Ecto neural progenitor cell (in vitro differentiated cells): ENCODE data around the gene CALCA.
"Not testable (repeated sequence)": the region's sequence is repeated elsewhere in the genome, so short reads cannot be mapped to it uniquely, and the experiment has no call there.

Experiments
- DNase-seq: peaks from one replicate; pipeline ENCODE4 v3.0.0-alpha.2; 2018; ENCODE audit warnings: low spot score

The CALCA gene

GRCh38 chr11:14971865-14972580, at the start of gene CALCA:
CALCA (minus strand) TSS chr11:14972351; CDS start chr11:14971192, 1,159 bp downstream.
- DNase-seq = peak; percentile 54

GRCh38 chr11:15016200-15016599, 44.0 kb upstream of the CALCA start:
- DNase-seq = no peak

GRCh38 chr11:15011776-15012345, 39.7 kb upstream of the CALCA start:
- no peak for DNase-seq

- DNase-seq = no peak
Observed at GRCh38 chr11:15010865-15011264, 38.7 kb upstream of the CALCA start.

- no peak for DNase-seq
Observed at GRCh38 chr11:15006139-15006759, 34.1 kb upstream of the CALCA start.

- not testable (repeated sequence) for DNase-seq
Observed at GRCh38 chr11:14988133-14988532, 16.0 kb upstream of the CALCA start.

- no peak for DNase-seq
Observed at GRCh38 chr11:14981507-14981906, 9.4 kb upstream of the CALCA start.

GRCh38 chr11:14980854-14981253, 8.7 kb upstream of the CALCA start:
- DNase-seq = no peak

GRCh38 chr11:14977101-14977880, 5.1 kb upstream of the CALCA start:
- no peak for DNase-seq

- no peak for DNase-seq
Observed at GRCh38 chr11:14975252-14975587, 3.1 kb upstream of the CALCA start.

- DNase-seq = peak; percentile 80
Observed at GRCh38 chr11:14974515-14975251, 2.5 kb upstream of the CALCA start.

GRCh38 chr11:14973621-14974514, 1.7 kb upstream of the CALCA start:
- DNase-seq = peak; percentile 67

- peak; percentile 44 for DNase-seq
Observed at GRCh38 chr11:14972581-14973495, 687 bp upstream of the CALCA start.

- peak; percentile 90 for DNase-seq
Observed at GRCh38 chr11:14969901-14970323, 2.2 kb downstream of the CALCA start.

- DNase-seq = no peak
Observed at GRCh38 chr11:14967581-14968243, 4.4 kb downstream of the CALCA start.

- no peak for DNase-seq
Observed at GRCh38 chr11:14956111-14956510, 16.0 kb downstream of the CALCA start.

- DNase-seq = no peak
Observed at GRCh38 chr11:14954581-14954980, 17.6 kb downstream of the CALCA start.

GRCh38 chr11:14953904-14954303, 18.2 kb downstream of the CALCA start:
- no peak for DNase-seq

- no peak for DNase-seq
Observed at GRCh38 chr11:14949437-14950147, 22.6 kb downstream of the CALCA start.
